Measurements from ENCODE around the gene SPPL2B. TPM values are rescaled to one million over a fixed set of nuclear protein-coding genes. Genes with fewer than 3 reads are reported as not detected.

SPPL2B gene
- total RNA-seq, 2 experiments from 2014 or later = 106 to 111 TPM

- H3K27ac Mint-ChIP-seq = no peak overlapping the region
- H3K4me3 ChIP-seq (ENCODE audit: low read length) = no peak overlapping the region
- no peak overlapping the region for H3K27ac ChIP-seq (ENCODE audit: low read depth in 1 of 2, low read length in 2 of 2)
- no peaks in the 10 kb centered on the region for H3K4me1 Mint-ChIP-seq (ENCODE audit: low read depth)
- ChIA-PET CTCF (no interaction called here), POLR2A (no interaction called here)
- DNase-seq (peak in 3 of 14 experiments; percentile 4 to 44 (median 35)), ATAC-seq (ENCODE audit: poor library complexity) (no peak)
- H3K36me3 ChIP-seq (ENCODE audit: insufficient read depth, low read length) = no peaks in the 10 kb centered on the region
- intact Hi-C loops (cut with DNase I, micrococcal nuclease) = no loop called here
- peaks cover 0 to 11% of the 10 kb centered on the region in 2 experiments for H3K9me3 ChIP-seq (ENCODE audit: control insufficient read depth in 1 of 2, insufficient read depth in 1 of 2, low read length in 2 of 2)
- no peaks in the 10 kb centered on the region for H3K9me3 Mint-ChIP-seq
- no peak for TF ChIP-seq CTCF (IDR thresholded peaks at IDR 0.05)
- H3K4me1 ChIP-seq (ENCODE audit: insufficient read depth, low read length) = peaks cover 2% of the 10 kb centered on the region
- no peak overlapping the region for H3K4me3 Mint-ChIP-seq
- H3K27me3 Mint-ChIP-seq = peaks cover 5% of the 10 kb centered on the region
- no peaks in the 10 kb centered on the region for H3K36me3 Mint-ChIP-seq (ENCODE audit: low read depth)
- H3K27me3 ChIP-seq (ENCODE audit: control insufficient read depth in 1 of 2, insufficient read depth in 2 of 2, low read length in 2 of 2) = peaks cover 0 to 7% of the 10 kb centered on the region in 2 experiments
Measured at GRCh38 chr19:2385053-2385721, 56.7 kb downstream of the SPPL2B start.

GRCh38 chr19:2387367-2388288 lies 59.1 kb downstream of the SPPL2B start:
- no peaks in the 10 kb centered on the region for H3K9me3 Mint-ChIP-seq
- no peak for TF ChIP-seq CTCF (IDR thresholded peaks at IDR 0.05)
- no peak overlapping the region for H3K27ac Mint-ChIP-seq
- no peak overlapping the region for H3K27ac ChIP-seq (ENCODE audit: low read depth in 1 of 2, low read length in 2 of 2)
- peaks cover 4% of the 10 kb centered on the region for H3K4me1 Mint-ChIP-seq (ENCODE audit: low read depth)
- DNase-seq (no peak), ATAC-seq (ENCODE audit: poor library complexity) (no peak)
- H3K9me3 ChIP-seq (ENCODE audit: control insufficient read depth in 1 of 2, insufficient read depth in 1 of 2, low read length in 2 of 2) = no peaks in the 10 kb centered on the region
- CTCF ChIA-PET = interaction anchor here (1.0 kb wide), 1 partner anchor 232 kb away, joined by 3 read pairs; no protein-coding TSS in a partner anchor
- intact Hi-C loops (cut with DNase I, micrococcal nuclease) = no loop called here
- H3K4me1 ChIP-seq (ENCODE audit: insufficient read depth, low read length) = peaks cover 7% of the 10 kb centered on the region
- POLR2A ChIA-PET = no interaction called here
- H3K27me3 Mint-ChIP-seq = peaks cover 6% of the 10 kb centered on the region
- no peak overlapping the region for H3K4me3 Mint-ChIP-seq
- H3K36me3 Mint-ChIP-seq (ENCODE audit: low read depth) = no peaks in the 10 kb centered on the region
- H3K36me3 ChIP-seq (ENCODE audit: insufficient read depth, low read length) = no peaks in the 10 kb centered on the region
- peaks cover 0 to 7% of the 10 kb centered on the region in 2 experiments for H3K27me3 ChIP-seq (ENCODE audit: control insufficient read depth in 1 of 2, insufficient read depth in 2 of 2, low read length in 2 of 2)
- no peak overlapping the region for H3K4me3 ChIP-seq (ENCODE audit: low read length)

- no peak overlapping the region for H3K4me3 ChIP-seq (ENCODE audit: low read length)
- no peaks in the 10 kb centered on the region for H3K27me3 ChIP-seq (ENCODE audit: control insufficient read depth in 1 of 2, insufficient read depth in 2 of 2, low read length in 2 of 2)
- no peak overlapping the region for H3K4me3 Mint-ChIP-seq
- no peaks in the 10 kb centered on the region for H3K36me3 ChIP-seq (ENCODE audit: insufficient read depth, low read length)
- TF ChIP-seq CTCF (IDR thresholded peaks at IDR 0.05) = no peak
- intact Hi-C loops (cut with DNase I, micrococcal nuclease) = no loop called here
- no peak overlapping the region for H3K27ac Mint-ChIP-seq
- H3K9me3 Mint-ChIP-seq = no peaks in the 10 kb centered on the region
- peaks cover 12% of the 10 kb centered on the region for H3K27me3 Mint-ChIP-seq
- peaks cover 12% of the 10 kb centered on the region for H3K4me1 ChIP-seq (ENCODE audit: insufficient read depth, low read length)
- ATAC-seq (ENCODE audit: poor library complexity) = no peak
- H3K27ac ChIP-seq (ENCODE audit: low read depth in 1 of 2, low read length in 2 of 2) = no peak overlapping the region
- H3K9me3 ChIP-seq (ENCODE audit: control insufficient read depth in 1 of 2, insufficient read depth in 1 of 2, low read length in 2 of 2) = no peaks in the 10 kb centered on the region
- H3K4me1 Mint-ChIP-seq (ENCODE audit: low read depth) = peaks cover 4% of the 10 kb centered on the region
- DNase-seq = peak in 1 of 14 experiments; percentile 22
- CTCF ChIA-PET = no interaction called here
- POLR2A ChIA-PET = no interaction called here
- H3K36me3 Mint-ChIP-seq (ENCODE audit: low read depth) = no peaks in the 10 kb centered on the region
Measured at GRCh38 chr19:2389594-2389993, 61.1 kb downstream of the SPPL2B start.
